K562 (cell line): ENCODE results near the gene CBLC. TPM values are rescaled to one million over a fixed set of nuclear protein-coding genes. Genes with fewer than 3 reads are reported as not detected.
A peak's percentile ranks its signal among the peaks of the same experiment; 100 is the strongest.

ENCODE experiments used
- ATAC-seq: fragments of 200-7000 bp; cut with Tn5 transposase; 3 replicates; pipeline ENCODE4 v1.9.1; 2020; ENCODE audit warnings: moderate library complexity
- BruUV-seq: library from RNA; stranded (reverse); fragments of 400-500 nt; replicated peaks from 2 replicates; lab custom pipeline; 2021; lab: Mats Ljungman, UMichigan
- CTCF ChIA-PET: fragments of 300-600 bp; formaldehyde crosslinking; extraction: SDS; loops from one replicate; lab custom pipeline; 2021; ENCODE audit warnings: low intra/inter-chr PET ratio; lab: Yijun Ruan, JAX
- POLR2A ChIA-PET: fragments of 300-600, 350-650 bp; sonication (Branson Sonifier 250); formaldehyde crosslinking; extraction: SDS; loops from one replicate; lab custom pipeline; 2021; ENCODE audit warnings: antibody characterized with exemption, inconsistent platforms; lab: Yijun Ruan, JAX
- DNase-seq, 4 experiments: peaks; one replicate each; pipeline versions ENCODE4 v3.0.0 to v3.0.0-alpha.2; 2011 to 2018; ENCODE audit warnings: low spot score in 3 of 4, mixed read lengths in 3 of 4; ENCODE audit errors: extremely low read depth in 1 of 4
- FAIRE-seq: peaks from 2 replicates; lab custom pipeline; 2011; peaks lifted over from hg19 to GRCh38; lab: Jason Lieb, UNC
- H2AFZ ChIP-seq: 2 replicates; pipeline ENCODE4 v1.6.0; 2011; ENCODE audit warnings: low read depth, low read length, control low read depth, inconsistent platforms
- H3K27ac ChIP-seq: fragments of 200-600 bp; 3 replicates; pipeline ENCODE4 v1.8.0; 2011; ENCODE audit warnings: low read depth, mild to moderate bottlenecking, control low read depth, inconsistent platforms, low read length, moderate library complexity, mixed read lengths; ENCODE audit errors: extremely low read depth
- H3K27me3 ChIP-seq, 2 experiments: fragments of 300-600 bp in 1 of 2; 2 replicates in 1 of 2; 3 replicates in 1 of 2; pipeline versions ENCODE4 v1.6.0 to v1.8.0; 2011; ENCODE audit warnings: inconsistent platforms in 2 of 2, low read length in 2 of 2, mild to moderate bottlenecking in 1 of 2, mixed read lengths in 1 of 2, moderate library complexity in 1 of 2; ENCODE audit not compliant: control insufficient read depth in 2 of 2, insufficient read depth in 2 of 2
- H3K36me3 ChIP-seq: fragments of 300-600 bp; 3 replicates; pipeline ENCODE4 v1.8.0; 2011; ENCODE audit warnings: mild to moderate bottlenecking, low read length, inconsistent platforms; ENCODE audit not compliant: control insufficient read depth, insufficient read depth
- H3K4me1 ChIP-seq, 2 experiments: fragments of 200-600 bp in 1 of 2; replicated peaks in 1 of 2; 2 replicates in 1 of 2; 3 replicates in 1 of 2; pipeline versions ENCODE4 v1.5.1 to v1.8.0; 2011; ENCODE audit warnings: inconsistent platforms in 2 of 2, low read length in 2 of 2, mild to moderate bottlenecking in 1 of 2, mixed read lengths in 1 of 2, moderate library complexity in 1 of 2; ENCODE audit not compliant: control insufficient read depth in 2 of 2, insufficient read depth in 2 of 2
- H3K4me2 ChIP-seq: 2 replicates; pipeline ENCODE4 v1.6.1; 2011; ENCODE audit warnings: low read length, control low read depth, inconsistent platforms, mixed read lengths; ENCODE audit not compliant: insufficient read depth
- H3K4me3 ChIP-seq: fragments of 200-600 bp; sonication (generic), shearing (Covaris generic); 2 replicates; pipeline ENCODE4 v1.5.1; 2016; ENCODE audit warnings: control low read depth, inconsistent platforms
- H3K79me2 ChIP-seq: fragments of 200-600 bp; 3 replicates; pipeline ENCODE4 v1.8.0; 2011; ENCODE audit warnings: low read length, inconsistent platforms; ENCODE audit not compliant: control insufficient read depth, insufficient read depth
- H3K9ac ChIP-seq, 2 experiments: 2 replicates each; pipeline versions ENCODE4 v1.6.0 to v1.6.1; 2011; ENCODE audit warnings: low read depth in 2 of 2, low read length in 2 of 2, control low read depth in 1 of 2, inconsistent platforms in 1 of 2, mild to moderate bottlenecking in 1 of 2, mixed read lengths in 1 of 2; ENCODE audit not compliant: insufficient read depth in 1 of 2
- H3K9me1 ChIP-seq: one replicate; pipeline ENCODE4 v1.6.0; 2011; ENCODE audit warnings: inconsistent platforms, mild to moderate bottlenecking, low read length, moderate library complexity; ENCODE audit not compliant: control insufficient read depth, insufficient read depth
- H3K9me3 ChIP-seq: replicated peaks from 2 replicates; pipeline ENCODE4 v1.5.1; 2011; ENCODE audit warnings: low read depth, low read length, inconsistent platforms; ENCODE audit not compliant: control insufficient read depth, insufficient read depth
- H4K20me1 ChIP-seq: replicated peaks from 2 replicates; pipeline ENCODE4 v1.6.1; 2011; ENCODE audit warnings: low read length, inconsistent platforms, mixed read lengths; ENCODE audit not compliant: control insufficient read depth, insufficient read depth
- BHLHE40 ChIP-seq: IDR thresholded peaks from 2 replicates; pipeline ENCODE4 v1.6.1; 2011; ENCODE audit warnings: low read length, improper control_type of control experiment
- NR2C2 ChIP-seq, 2 experiments: fragments of 200-800 bp in 1 of 2; sonication (Bioruptor generic) in 1 of 2; sonication (generic) in 1 of 2; formaldehyde crosslinking in 1 of 2; IDR thresholded peaks; 2 replicates each; pipeline versions ENCODE4 v1.6.1 to v1.8.0; 2016 to 2022; ENCODE audit warnings: mild to moderate bottlenecking in 1 of 2, missing compliant biosample characterization in 1 of 2, missing genetic modification characterization in 1 of 2, missing genetic modification reagents in 1 of 2
- SMAD4 ChIP-seq: fragments of 250-450 bp; sonication (Bioruptor Pico); conservative IDR thresholded peaks from 2 replicates; pipeline ENCODE4 v1.8.0; 2021; ENCODE audit warnings: inconsistent platforms, mild to moderate bottlenecking, moderate library complexity
- whole genome bisulfite sequencing: fragments of 100-300 bp; shearing (Covaris generic); methylation state at CpG from one replicate; pipeline ENCODE4 v1.1.6; 2016; ENCODE audit warnings: low coverage, mixed read lengths; ENCODE audit not compliant: insufficient coverage; ENCODE audit errors: missing lambda C conversion rate; 5-methylcytosine and 5-hydroxymethylcytosine counted together
- in situ Hi-C: fragments of 300-500 bp; cut with MboI; formaldehyde crosslinking; loops from 4 replicates; pipeline ENCODE4 v1.15.0; 2018; ENCODE audit warnings: inconsistent platforms, mixed read lengths
- intact Hi-C: fragments of 100-400 bp; cut with micrococcal nuclease; formaldehyde crosslinking; loops from 2 replicates; pipeline ENCODE4 v1.14.2; 2022
- polyA plus RNA-seq, 8 experiments: library from polyadenylated mRNA; depleted of rRNA in 4 of 8; stranded (reverse) in 5 of 8; unstranded in 3 of 8; fragments of >200 nt; fragmentation: Nextera tagmentation in 2 of 8; fragmentation: Illumina TruSeq in 1 of 8; extraction: Ambion mirVana in 2 of 8; extraction: Trizol in 1 of 8; gene quantifications; 2 replicates each; pipeline versions ENCODE4 v1.2.1 to v1.2.3, GENCODE V29; 2011 to 2014; ENCODE audit warnings: inconsistent platforms in 1 of 8, missing spikeins in 1 of 8
- total RNA-seq, 7 experiments: library from RNA; depleted of rRNA in 6 of 7; stranded (reverse); fragments of >200 nt in 6 of 7; fragmentation: Illumina TruSeq in 2 of 7; extraction: Trizol in 2 of 7; gene quantifications; 2 replicates each; pipeline versions ENCODE4 v1.2.1 to v1.2.3, GENCODE V29; 2011 to 2021; ENCODE audit warnings: low replicate concordance in 1 of 7

Gene CBLC
- total and polyA plus RNA-seq, 9 of the 15 experiments (the other 6 are each of a cell fraction or from before 2014, with no cell fraction given) = 0.09 TPM; not detected in 8

GRCh38 chr19:44813841-44814470 is 36.3 kb downstream of the CBLC start:
- ChIA-PET POLR2A (no interaction called here), CTCF (no interaction called here)
- Histone ChIP-seq H3K9me3 (no peaks in the 10 kb centered on the region), H3K4me2 (no peak overlapping the region), H3K27me3 (peaks cover 4 to 9% of the 10 kb centered on the region in 2 experiments; a peak in 3 of 5 replicates), H3K36me3 (no peaks in the 10 kb centered on the region), H3K9ac (no peak overlapping the region), H3K9me1 (no peaks in the 10 kb centered on the region), H3K79me2 (no peaks in the 10 kb centered on the region), H4K20me1 (no peaks in the 10 kb centered on the region), H3K27ac (no peak overlapping the region), H3K4me3 (no peak overlapping the region), H3K4me1 (peaks cover 0 to 30% of the 10 kb centered on the region in 2 experiments; a peak in 2 of 5 replicates), H2AFZ (no peak overlapping the region)
- in situ Hi-C loops = no loop called here
- intact Hi-C loops = no loop called here
- ATAC-seq (no peak), FAIRE-seq (no peak), DNase-seq (peak in 1 of 4 experiments; percentile 5)
- no TSS peak for BruUV-seq
- no peak for TF ChIP-seq NR2C2 (CRISPR knock-in tag; IDR thresholded peaks at IDR 0.05)
- TF ChIP-seq NR2C2 (tag; IDR thresholded peaks at IDR 0.05) = peak; percentile 91
- no peak for TF ChIP-seq BHLHE40
- WGBS = 67% methylated on average over 16 of the region's 16 CpGs

DNA sequence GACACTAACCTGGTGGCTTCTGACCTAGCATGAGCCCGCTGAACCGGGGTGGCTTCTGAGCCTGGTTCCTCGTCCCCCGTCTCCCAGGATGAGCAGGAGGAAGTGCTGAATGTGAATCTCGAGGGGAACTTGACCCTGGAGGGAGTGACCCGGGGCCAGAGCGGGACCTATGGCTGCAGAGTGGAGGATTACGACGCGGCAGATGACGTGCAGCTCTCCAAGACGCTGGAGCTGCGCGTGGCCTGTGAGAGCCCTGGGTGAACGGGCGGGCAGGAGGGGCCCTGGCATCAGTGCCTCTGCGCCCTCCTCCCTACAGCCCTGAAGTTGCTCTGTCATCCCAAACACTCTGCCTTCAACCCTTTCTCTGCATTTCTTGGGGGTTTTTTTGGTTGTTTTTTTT is 36.8 kb downstream of the CBLC start:
- WGBS = 49% methylated on average over 16 of the region's 17 CpGs
- POLR2A ChIA-PET = no interaction called here
- intact Hi-C loops = no loop called here
- CTCF ChIA-PET = interaction anchor here (0.6 kb wide), 1 partner anchor 12 kb away, joined by 3 read pairs; no protein-coding TSS in a partner anchor
- Histone ChIP-seq H2AFZ (no peak overlapping the region), H3K9me3 (no peaks in the 10 kb centered on the region), H3K27me3 (peaks cover 7 to 14% of the 10 kb centered on the region in 2 experiments; a peak in 3 of 5 replicates), H3K9ac (no peak overlapping the region), H3K79me2 (no peaks in the 10 kb centered on the region), H3K36me3 (no peaks in the 10 kb centered on the region), H4K20me1 (no peaks in the 10 kb centered on the region), H3K4me3 (no peak overlapping the region), H3K9me1 (no peaks in the 10 kb centered on the region), H3K4me2 (no peak overlapping the region), H3K4me1 (peaks cover 0 to 30% of the 10 kb centered on the region in 2 experiments; a peak in 2 of 5 replicates), H3K27ac (no peak overlapping the region)
- ATAC-seq (no peak), DNase-seq (peak in 1 of 4 experiments; percentile 6), FAIRE-seq (no peak)
- in situ Hi-C loops = no loop called here
- BruUV-seq = no TSS peak
- no peak for TF ChIP-seq SMAD4 (CRISPR knock-in tag)
